Superior temporal gyrus (tissue), 1 donor: ENCODE results near the gene NCKAP5.

Experiments used
- DNase-seq: peaks from one replicate; pipeline ENCODE4 v3.0.0-alpha.2; 2016; ENCODE audit errors: extremely low spot score

Gene NCKAP5

DNA sequence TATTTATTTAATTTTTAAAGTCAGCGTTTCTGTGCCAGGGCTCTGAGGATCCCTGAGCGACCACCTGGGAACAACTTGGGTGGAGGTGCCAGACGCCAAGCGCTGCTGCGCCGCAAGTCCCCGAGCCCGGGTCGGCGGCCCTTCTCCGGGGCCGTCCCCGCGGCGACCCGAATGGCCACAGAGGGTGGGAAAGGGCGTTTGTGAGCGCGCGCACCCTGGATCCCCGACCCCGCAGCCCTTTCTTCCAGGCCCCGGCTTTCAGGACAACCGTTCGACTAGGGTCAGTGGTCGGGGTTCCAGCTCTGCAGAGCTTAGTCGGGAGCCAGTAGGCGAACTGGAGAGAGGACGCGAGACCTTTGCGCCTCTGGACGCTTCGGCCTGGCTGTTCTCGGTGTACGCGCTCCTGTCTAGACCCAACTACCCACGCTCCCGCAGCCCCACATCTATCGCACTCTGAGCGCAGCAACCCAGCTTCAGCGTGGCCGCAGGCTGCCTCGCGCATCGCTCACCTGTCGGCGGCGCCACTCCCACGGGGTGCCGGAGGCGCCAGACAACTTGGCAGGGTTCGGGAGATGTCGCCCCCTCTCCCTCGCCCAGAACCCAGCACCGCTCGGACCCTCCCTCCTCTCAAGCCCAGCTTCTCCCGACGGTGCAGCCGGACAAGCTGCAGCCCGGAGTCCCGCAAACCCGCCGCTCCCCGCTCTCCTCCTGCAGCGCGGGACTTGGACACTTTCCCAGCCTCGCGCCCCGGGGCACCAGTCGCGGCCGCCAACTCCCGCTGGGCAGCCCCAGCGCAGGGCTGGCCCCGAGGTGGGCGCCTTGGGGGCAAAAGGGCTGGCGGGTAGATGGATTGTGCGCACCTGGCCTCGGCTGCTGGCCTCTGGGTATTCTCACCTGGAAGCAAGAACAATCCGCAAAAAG, 899.0 kb downstream of the NCKAP5 start:
- DNase-seq: no peak

DNA sequence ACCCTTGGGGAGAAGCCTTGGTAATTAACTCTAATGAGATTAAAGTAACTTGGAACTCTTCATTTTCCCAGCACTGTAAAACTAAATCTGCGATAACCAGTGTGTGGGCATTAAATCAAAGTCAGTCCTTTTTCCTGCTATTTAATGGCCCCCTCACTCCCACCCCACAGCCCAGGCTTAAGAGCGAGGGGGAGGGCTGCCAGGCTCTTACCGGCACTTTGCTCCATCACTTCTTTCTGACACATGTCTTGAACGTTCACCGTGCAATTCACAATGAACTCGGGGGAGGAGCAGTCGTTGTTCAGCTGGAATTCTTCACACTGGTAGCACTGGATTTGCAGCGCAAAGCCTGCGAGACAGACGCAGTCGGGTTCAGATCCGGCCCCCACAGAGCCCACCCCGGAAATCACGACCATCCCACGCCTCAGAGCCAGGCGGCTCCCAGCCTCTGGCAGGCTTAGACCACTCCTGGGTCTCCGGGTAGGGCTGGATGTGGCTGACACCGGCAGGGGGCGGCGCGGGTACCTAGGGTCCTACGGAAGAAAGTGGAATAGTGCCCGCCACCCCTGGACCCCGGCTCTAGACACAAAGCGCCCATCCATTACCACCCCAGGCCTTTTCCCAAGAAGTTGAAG, 900.0 kb downstream of the NCKAP5 start:
- no peak for DNase-seq

DNA sequence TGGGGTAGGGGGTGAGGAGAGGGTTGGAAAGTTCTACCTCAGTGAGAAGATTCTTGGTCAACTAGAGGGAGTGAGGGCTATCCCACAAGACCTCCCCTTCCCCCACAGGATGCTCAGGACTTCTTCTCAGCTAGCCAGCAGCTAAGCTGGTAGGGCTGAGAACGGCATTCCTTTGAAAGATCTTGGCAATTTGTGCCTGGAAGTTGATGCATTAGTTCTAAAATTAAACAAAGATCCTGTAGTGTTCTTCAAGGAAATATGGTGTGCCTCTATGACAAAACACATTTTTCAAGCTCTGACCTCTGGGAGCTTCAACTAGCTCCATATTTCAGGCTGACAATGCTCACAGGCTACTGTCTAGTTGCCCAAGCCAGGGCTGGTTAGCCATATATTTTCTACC, 900.6 kb downstream of the NCKAP5 start:
- DNase-seq: no peak

DNA sequence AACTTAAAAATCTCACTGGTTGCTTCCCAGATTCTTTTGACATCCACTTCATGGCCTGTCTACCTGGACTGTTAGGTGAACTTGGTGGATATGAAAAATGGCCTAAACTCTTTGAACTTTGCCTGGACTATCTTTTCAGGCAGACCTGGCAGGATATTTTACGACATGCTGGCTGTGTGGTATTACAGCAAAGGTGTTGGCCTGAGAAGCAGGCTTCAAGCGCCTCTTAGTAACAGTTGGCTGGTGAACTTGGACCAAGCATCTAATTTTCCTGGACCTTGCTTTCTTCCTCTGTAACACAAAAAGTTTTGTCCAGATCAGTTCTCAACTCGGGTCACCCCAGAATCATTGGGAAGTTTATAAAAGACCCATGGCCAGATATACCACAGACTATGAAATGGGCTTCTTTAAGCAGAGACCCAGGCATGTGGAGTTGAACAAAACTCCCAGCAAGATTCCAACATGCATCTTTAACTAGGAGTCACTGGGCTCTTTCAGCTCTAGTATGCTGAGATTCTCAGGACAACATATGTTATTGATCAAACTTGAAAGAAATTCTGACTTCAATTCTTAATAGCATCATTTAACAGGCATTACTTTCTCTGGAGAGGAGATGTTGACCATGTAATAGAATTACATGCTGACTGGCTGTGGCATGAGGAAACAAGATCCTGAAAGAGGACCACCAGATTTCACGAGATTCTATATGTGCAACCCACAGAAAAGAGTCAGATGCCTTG, 902.7 kb downstream of the NCKAP5 start:
- no peak for DNase-seq

DNA sequence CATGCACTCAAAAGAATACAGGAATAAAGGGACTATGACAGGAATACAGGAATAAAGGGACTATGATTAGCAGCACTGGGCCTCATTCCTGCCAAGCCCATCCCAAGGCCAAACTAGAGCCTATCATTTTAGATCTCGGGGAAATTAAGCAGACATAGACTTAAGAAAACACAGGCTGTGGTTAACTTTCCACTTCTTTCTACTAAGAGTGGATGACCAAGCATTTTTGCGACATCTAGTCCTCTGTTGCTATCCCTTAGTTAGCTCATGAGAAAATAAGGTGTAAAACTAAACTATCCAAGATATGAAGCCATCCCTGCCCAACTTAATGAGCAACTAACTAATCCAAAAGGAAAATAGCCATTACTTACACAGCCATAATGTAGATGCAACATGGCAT, 904.2 kb downstream of the NCKAP5 start:
- DNase-seq: no peak

DNA sequence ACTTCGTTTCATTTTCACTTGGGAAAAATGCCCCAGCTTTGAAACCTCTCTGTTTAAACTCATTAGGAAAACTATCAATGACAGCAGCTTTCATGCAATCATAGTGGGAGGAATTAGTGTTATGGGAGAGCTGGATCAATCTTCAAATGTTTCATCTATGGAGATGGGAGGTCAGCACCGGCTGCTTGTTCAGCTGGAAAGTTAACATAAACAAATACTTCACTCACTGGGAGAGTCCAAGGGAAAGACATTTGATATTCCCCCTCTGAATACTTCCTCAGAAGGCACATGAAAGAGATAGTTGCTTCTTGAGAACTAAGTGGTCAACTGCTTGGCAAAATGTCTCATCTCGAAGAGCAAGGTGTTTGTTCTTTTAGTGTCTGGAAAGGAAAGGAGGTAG, 905.5 kb downstream of the NCKAP5 start:
- DNase-seq: no peak

DNA sequence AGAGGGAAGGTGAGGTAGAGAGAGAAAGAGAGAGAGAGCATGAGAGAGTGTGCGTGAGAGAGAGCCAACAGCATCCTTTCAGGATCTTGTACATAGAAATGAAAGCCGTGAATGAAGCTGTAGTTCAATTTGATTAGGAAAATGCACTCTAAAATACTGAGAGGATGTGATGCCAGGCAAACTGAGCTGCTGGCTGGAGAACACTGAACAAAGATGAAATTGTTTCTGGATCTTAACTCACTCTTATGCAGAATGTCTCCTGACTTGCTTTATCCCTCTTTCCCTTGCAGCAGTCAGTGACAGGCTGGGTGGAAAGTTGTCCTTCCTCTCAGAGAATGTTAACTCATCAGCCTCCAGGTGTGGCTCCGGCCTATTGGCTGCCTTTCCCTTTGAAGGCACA, 908.9 kb downstream of the NCKAP5 start:
- no peak for DNase-seq

DNA sequence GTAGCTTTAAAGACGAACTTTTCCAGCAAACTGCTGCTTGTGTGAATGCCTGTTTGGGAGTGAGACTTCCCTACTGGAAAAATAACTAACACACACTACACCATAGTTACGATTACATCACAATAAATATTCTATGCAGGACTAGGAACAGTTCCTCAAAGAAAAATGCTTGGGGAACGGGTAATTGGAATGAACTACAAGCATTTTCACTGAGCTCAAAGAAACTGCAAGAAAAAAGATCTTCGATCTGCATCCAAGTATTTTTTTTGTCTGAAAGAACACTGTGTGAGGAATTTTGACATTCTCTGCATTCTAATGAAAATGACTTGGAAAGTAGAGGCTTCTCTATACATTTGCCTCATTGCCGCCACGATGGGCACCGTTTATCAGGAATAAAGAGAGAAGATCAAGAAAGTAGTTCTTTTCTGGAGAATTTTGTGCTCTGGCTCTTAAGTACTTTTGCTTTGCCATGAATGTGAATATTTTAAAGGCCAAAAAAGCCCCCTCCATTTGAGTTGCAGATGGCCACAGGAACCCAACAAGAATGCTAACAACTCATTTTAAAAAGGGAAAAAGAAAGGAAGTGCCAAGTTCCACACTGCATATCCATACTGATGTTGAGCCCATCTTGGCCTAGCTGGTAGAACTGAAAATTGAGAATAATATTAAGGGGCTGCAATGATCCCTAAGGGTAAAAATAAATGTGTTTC, 911.8 kb downstream of the NCKAP5 start:
- DNase-seq: no peak

DNA sequence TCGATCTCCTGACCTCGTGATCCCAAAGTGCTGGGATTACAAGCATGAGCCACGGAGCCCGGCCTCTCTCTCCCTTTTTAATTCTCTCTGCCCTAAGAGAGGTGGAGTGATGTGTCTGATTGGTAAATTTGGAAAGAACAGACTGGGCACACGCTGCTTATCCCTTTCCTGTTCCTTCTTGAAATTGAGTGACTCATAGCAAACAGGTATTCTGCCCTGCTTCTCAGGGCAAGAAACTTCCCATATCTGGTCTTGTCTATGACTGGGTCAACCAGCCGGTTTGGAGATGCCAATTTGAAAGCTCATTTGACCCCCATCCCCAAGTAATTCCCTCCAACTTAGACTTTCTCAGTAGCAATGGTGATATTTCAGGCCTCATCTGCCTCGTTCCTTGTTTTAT, 913.3 kb downstream of the NCKAP5 start:
- no peak for DNase-seq

DNA sequence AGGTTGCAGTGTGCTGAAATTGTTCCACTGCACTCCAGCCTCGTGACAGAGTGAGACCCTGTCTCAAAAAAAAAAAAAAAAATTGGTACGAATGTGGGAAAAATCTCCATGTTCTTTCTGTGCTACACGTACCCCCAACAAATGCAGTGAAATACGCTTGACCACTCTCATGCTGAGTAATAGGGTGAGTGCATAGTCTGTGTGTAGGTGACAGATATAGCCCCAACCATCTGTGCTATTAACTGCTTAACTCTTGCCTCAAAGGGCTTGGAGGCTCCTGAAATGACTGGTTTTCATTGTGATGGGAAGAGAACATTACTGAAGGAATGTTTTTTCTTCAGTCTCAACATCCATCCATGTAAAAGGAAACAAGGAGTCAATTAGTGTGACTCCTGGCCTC, 913.9 kb downstream of the NCKAP5 start:
- no peak for DNase-seq

DNA sequence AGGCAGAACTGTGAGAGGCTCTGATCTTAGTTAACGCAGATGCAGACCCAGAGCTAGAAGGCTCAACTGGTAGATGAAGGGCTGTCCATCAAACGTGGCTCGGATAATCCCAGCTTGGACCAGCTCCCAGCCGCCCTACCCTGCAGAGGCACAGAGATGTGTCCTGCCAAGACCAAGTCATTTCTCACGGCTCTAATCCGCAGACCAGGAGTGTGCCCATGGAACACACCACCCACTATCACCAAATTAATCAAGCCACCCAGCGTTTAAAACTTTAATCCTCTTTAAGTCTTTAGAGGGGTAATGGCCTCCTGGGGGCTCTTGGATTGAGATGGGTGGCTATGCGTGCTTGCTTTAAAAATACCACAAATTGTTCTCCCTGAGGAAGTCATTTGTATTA, 915.8 kb downstream of the NCKAP5 start:
- DNase-seq: no peak

DNA sequence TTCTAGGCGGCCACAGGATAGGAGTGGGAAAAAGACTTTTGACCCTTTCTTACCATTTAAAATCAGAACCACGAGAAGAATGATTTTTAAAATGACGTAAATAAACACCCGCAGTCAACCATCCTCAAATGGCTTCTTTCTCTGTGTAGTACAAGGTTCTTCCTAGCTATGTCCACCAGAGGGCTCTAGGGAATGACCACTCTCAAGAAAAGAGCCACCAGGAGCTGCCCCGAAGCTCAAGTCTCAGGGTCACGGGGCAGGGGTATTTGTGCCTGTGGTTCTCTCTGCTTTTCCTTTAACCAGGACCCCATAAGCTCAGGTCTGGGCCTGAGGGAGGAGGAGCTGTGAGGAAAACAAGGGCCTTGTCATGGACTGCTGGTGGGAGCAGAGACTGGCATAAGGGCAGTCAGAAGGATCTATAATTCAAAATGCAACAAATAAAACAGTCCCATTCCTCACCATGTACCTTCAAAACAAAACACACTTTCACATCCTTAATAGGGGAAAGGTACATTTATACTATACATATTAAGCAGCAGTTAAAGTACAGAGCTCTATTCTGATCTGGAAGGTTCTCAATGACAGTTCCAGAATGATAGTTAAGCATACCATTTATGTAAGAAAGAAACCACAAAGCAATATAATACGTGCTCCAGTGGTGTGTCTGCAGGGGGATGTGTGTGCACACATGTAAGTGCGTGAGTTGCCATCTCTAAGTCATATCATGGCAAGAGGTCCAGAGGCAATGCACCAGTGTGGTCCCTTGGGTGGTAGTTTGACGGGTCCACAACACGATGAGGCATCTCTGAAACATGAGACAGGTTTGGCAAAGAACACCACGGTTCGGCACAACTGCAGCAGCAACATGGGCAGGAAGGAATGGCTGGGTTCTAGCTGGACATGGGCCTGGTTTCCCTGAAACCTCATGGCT, 916.9 kb downstream of the NCKAP5 start:
- peak; percentile 58 for DNase-seq

DNA sequence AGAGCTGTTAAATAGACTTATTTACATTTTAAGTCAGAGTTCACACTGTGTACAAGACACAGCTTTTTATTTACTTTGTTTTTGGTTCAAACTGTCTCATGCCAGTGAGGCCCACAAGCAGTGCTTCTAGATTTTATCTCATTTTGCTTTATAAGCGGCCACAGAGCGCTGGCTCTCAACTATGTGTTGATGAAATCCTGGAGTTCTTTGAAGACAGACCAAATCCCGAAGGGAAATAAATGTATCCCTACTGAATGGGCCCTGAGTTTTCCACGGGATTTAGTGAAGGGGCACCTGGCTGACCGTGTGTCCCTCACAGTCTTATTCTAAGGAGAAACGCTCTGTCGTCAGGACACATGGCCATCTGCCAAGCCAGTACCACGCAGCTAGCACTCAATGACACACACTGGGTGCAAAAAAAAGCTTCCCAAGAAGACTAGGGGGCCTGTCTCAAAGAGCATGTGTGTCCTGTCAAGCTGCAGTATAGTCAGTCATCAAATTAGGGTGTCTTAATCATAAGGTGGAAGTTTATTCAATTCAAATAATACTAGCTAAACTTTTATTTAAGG, 921.6 kb downstream of the NCKAP5 start:
- no peak for DNase-seq

DNA sequence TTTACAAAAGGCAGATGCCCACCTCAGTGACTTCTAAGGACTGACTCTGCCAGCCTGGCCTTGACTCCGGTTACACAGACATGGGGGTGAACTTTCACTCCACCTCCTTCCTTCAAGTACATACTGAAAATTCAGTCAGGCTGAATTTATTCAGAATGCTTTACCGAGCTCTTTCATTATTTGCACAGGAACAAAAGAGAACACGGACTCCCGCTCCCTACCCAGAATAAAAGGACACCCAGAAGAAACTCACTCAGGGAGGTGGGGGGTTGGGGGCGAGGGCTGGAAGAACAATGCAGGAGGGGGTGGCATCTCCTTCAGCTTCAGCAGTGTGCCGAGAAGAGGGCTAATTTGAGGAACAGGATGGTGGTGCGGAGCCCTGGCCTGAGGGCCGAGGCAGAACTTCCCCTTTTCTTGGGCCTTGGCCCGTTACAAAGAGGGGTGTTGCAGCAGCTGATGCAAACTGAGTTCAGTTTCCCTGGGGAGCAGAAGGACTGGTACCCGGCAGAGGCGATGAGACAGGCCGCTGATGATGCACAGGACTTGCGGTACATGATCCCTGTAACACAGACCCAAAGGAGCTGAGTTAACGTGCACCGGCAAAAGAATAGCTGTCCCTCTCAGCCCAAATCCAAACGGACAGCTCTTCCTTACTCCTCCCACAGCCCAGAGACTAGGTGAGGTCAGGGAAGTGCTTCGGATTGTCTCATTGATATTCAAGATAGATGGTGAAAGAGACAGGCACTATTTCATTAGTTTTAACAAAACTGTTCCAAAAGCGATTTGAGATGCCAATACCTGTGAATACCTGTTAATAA, 922.3 kb downstream of the NCKAP5 start:
- DNase-seq: no peak

DNA sequence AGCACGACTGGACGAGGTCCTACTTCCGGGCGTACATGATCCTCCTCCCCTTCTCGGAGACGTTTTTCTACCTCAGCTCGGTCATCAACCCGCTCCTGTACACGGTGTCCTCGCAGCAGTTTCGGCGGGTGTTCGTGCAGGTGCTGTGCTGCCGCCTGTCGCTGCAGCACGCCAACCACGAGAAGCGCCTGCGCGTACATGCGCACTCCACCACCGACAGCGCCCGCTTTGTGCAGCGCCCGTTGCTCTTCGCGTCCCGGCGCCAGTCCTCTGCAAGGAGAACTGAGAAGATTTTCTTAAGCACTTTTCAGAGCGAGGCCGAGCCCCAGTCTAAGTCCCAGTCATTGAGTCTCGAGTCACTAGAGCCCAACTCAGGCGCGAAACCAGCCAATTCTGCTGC, 923.1 kb downstream of the NCKAP5 start:
- no peak for DNase-seq

DNA sequence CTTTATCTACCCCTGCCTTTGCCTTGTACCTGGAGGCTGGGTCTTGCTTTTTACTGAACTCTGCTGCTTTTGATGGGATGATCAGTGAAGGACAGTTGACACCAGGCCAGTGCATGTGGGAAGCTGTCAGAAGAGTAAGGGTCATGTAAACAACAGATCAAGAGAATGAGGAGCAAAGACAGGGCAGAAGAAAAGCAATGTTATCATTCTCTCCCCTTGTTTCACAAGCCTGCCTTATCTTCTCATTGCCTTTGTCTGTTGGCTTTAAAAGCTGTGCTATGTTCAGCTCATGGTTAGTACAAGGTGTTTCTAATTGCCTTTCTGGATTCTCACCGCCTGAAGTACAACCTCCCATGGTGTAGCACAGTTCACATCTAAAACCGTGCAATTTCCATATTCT, 925.8 kb downstream of the NCKAP5 start:
- DNase-seq: no peak

DNA sequence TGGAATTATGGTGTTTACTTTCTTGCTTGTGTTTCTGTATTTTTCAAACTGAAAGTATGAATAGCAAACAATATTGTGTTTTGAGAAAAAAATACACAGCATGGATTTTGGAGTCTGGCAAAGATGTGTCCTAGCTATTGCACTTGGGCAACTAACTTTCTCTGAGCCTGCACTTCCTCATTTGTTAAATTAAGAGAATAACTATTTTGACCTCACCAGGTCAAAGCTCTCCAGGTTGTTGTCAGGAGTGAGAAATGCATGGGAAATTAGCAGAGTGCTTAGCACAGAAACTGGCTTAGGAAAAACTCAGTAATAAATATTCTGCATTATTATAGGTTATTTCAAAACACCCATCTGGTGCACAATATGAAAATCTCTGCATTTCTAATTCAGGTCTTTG, 926.4 kb downstream of the NCKAP5 start:
- DNase-seq: no peak

DNA sequence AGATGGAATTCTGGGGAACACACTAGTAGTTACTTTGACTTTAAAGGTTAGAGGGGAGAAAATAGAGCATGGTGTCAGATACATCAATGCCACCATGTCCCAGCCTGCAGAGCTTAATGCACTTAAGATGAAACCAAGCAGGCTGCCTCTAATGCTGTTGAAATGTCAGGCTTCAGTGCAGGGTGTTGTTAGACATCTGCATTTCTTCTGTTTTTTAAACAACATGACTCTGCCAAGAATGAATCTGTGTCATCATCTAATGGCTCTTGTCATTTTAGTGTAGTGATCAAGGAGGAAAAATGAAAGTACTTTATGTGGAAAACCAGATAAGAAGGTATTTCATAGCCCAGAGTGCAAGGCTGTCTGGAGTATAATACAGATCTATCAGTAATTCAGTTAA, 928.1 kb downstream of the NCKAP5 start:
- DNase-seq: no peak

DNA sequence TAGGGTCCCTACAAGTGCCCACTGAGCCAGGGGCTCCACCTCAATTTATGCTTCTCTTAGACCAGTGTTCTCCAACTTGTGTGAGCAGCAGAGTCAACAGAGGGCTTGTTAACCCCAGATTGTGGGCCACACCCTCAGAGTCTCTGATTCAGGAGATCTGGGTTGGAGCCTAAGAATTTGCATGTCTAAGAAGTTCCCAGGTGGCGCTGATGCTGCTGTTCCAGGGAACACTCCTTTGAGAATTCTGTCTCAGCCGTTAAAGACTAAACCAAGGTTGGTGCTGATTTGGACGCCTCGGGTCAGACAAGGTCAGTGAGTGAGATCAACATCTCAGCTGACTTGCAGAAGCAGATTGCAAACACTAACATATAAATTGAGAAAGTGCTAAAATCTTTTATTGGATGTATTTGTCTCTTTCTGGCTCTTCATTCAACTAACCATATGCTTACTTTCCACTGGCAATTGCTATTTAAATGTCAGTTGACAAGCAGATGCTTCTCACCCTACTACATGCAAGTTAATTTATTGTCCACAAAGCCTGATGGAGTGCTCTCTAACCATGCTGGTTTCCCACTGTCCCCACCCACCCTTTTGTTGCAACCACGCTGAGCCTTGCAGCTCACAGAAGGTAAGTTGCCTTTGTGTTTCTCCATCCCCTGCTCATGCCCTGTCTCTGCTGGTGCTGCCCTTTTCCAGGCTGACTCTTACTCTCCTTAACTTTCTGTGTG, 929.8 kb downstream of the NCKAP5 start:
- no peak for DNase-seq
